Measurements from ENCODE around the gene DNTT.

Gene DNTT

DNA sequence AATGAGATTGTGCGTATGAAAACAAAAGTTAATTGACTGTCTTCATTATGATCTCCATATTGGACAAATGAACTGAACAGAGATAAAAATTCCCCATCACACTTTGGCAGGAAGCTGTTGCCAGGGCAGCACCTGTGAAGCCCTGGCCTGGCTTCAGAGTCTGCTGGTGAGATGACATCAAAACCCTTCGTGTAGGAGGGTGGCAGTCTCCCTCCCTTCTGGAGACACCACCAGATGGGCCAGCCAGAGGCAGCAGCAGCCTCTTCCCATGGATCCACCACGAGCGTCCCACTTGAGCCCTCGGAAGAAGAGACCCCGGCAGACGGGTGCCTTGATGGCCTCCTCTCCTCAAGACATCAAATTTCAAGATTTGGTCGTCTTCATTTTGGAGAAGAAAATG lies at the start of gene DNTT:
Gene DNTT (plus strand): TSS at position 205 of the 400 bp plus-strand sequence. CDS start 64 bp downstream, at position 269.
- no peak for DNase-seq

GRCh38 chr10:96254976-96255375 lies 49.3 kb upstream of the DNTT start:
- no peak for DNase-seq

DNA sequence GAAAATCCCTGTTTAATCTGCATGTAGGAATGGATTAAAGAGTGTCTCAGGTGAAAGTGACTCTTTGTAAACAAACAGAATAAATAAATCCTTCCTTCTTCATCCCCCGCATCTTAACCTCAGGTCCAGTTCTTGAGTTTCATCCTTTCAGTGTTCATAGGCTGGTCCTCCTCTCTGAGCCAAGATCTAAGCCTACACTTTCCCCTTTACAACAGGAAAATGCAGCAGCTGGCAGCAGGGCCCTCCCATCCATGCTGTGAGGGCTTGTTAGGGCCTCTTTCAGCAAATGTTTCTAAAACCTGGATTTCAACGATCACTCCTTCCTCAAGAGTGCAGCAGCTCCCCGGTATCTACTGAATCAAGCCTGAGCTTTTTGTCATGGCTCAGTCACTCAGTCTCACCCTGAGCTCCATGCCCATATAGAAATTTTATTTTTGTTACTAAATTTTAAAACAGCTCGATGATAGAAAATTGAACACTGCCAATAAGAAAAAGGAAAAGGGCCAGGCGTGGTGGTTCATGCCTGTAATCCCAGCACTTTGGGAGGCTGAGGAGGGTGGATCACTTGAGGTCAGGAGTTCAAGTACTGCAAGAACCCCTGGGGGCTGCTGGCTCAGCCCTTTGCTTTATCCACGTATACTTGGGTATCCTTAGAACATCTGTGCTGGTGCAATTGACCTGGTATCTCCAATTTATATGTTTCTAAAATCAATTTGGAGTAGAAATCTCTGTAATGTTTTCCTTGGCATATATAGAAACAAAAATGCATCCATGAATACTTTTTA lies 48.5 kb upstream of the DNTT start:
- DNase-seq = no peak

DNA sequence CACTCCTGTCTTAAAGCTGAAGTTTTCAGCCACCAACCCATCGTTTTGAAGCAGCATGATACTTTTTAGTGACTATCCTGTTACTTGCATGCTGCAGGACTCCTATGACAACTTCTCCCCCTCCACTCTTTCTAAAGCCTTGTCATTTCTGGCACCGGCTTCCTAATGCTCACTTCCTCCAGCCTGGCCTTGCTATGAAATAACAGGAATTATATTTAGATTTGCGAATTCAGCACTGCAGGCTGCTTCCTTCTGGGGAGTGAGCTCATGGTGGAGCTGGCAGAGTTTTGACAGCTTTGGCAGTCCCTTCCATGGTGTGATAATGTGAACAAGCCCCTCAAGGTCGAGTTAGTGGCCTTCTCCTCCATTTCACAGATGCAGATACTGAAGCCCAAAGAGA lies 46.3 kb upstream of the DNTT start:
- DNase-seq = no peak

DNA sequence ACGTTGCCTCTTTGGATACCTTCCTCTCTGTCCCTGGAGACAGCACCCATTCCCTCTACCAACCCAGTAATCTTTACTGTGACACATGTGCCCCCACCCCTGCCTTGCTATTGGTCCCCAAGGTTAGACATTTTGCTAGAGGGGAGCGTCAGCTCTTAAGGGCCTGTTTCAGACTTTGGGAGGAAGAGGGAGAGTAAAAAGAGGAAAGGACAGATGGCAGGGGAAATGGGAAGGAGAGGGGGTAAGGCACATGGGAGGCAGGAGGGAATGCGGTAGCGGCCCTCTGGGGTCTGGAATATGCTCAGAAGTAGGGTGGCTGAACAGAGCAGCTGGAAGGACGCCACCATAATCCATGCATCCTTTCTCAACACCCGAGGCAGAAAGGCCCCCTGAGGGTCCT lies 45.1 kb upstream of the DNTT start:
- DNase-seq = no peak

DNA sequence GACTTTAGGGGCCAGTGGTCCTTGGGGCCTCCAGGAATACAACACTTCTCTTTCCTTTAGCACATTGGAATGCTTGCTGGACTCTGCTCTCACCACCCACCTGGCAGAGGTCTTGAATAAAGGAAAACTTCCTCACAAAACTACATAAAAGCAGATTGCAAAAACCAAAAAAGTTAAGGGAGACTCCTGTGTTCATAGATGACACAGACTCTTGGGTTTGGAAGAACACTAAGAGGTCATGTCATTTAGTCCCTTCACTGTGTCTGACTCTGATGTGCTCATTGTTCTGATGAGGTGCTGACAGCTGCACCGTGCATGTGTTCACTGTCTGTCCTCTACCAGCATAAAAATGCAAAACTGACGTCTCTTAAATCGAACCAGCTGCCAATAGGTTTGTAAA lies 44.2 kb upstream of the DNTT start:
- DNase-seq = no peak

GRCh38 chr10:96261132-96261531 lies 43.1 kb upstream of the DNTT start:
- no peak for DNase-seq

DNA sequence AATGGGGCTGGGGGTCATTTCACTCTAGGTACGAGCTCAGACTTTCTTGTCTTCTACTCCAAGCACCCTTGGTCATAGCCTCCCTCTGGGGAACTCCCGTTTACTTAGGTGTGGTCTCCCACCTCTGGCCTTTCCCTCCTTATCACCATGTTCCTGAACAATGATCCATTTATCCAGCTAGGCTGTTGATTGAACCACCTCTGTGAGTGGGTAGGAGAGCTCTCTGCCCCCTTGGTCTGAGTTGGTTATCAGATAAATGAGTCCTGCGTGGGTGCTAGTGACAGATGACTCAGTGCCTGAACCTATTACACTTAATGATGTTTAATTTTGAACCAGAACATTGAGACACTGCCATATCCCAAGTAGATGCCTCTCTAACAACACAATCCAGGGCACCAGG lies 42.3 kb upstream of the DNTT start:
- no peak for DNase-seq

DNA sequence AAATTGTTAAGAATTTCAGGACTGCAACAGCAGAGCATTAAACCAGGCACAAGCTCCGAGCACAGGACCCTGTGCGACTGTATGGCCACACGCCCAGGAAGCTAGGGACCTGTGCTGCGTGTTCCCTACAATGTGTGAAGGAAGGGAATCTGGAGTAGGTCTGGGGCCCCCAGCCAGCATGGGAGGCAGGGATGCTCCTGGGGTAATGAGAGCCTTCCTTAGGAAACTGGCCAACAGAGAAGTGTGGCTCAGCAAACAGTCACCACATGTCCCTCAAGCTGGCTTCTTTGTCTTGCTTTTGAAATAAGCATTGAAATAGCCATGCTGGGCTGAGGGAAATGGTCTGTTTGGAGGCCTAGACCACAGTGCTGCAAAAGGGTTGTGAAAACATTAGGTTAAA lies 41.1 kb upstream of the DNTT start:
- DNase-seq = no peak

DNA sequence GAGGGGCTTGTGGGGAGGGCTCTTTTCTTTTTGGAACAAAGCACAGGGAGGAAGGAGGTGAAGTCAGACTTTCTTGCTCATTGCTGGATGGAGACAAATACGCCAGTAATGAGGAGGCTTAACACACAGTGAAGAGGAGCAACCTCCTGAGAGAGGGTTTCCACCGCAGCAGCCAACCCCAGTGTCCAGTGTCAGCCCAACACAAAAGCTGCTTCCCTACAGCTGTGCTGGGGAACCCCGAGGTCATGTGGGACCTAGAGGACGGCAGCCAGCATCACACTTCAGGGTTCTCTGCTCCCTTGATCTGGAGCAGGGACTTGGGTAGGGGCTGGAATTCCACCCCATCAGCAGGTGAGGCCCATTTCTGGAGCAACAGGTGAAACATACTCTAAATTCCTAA lies 40.6 kb upstream of the DNTT start:
- DNase-seq = no peak

DNA sequence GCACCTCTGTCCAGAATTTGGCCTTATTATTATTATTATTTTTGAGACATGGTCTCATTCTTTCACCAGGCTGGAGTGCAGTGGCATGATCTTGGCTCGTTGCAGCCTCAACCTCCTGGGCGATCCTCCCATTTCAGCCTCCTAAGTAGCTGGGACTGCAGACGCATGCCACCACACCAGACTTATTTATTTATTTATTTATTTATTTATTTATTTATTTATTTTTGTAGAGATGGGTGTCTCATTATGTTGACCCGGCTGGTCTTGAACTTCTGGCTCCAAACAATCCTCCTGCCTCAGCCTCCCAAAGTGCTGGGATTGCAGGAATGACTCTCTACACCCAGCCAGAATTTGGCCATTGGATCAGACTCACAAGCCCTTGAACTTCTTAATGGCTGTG lies 39.3 kb upstream of the DNTT start:
- no peak for DNase-seq

- no peak for DNase-seq
Measured at GRCh38 chr10:96266118-96266770, 38.0 kb upstream of the DNTT start.

GRCh38 chr10:96267234-96267705 lies 37.0 kb upstream of the DNTT start:
- no peak for DNase-seq

- no peak for DNase-seq
Measured at GRCh38 chr10:96268341-96268909, 35.8 kb upstream of the DNTT start.

GRCh38 chr10:96269438-96270300 lies 34.6 kb upstream of the DNTT start:
- no peak for DNase-seq

- no peak for DNase-seq
Measured at GRCh38 chr10:96270571-96270970, 33.7 kb upstream of the DNTT start.

DNA sequence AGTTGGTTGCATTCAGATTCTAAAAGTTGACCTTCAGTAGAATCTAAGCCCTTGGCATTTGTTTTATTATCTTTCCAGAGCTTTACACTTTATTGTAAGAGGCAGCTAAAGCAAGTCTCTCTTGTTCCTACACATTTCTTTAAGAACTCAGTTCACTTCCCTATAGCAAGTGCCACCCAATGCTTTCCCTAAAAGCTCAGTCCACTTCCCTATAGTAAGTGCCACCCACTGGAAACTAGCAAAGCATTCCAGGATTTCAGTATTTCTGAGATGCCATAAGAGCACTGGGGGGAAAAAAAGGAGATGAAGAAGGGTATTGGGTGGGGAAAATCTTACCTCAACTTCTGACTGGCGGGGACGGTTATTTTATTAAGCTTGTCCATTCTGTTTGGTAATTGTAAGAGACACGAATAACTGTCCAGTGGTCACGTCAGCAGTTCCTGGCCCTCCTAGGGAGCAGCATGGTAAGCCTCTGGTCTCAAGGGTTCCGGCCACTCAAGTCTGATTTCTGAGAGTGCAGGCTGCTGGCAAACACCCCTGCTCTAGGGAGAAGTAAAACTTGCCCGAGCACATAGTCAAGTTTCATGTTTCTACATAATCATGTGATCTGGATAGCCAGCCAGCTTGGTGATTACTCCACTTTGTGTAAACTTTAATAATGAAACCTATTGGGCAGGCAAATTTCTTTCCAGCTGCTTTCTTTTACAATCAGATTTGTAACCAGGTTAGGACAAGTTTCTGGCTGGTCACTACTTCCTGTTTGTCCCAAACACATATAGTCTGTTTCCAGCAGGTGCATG lies 33.0 kb upstream of the DNTT start, which contains the start of gene BLNK:
Gene BLNK (minus strand): TSS at position 554 of the 800 bp plus-strand sequence. CDS start 171 bp downstream, at position 383.
- DNase-seq = no peak

DNA sequence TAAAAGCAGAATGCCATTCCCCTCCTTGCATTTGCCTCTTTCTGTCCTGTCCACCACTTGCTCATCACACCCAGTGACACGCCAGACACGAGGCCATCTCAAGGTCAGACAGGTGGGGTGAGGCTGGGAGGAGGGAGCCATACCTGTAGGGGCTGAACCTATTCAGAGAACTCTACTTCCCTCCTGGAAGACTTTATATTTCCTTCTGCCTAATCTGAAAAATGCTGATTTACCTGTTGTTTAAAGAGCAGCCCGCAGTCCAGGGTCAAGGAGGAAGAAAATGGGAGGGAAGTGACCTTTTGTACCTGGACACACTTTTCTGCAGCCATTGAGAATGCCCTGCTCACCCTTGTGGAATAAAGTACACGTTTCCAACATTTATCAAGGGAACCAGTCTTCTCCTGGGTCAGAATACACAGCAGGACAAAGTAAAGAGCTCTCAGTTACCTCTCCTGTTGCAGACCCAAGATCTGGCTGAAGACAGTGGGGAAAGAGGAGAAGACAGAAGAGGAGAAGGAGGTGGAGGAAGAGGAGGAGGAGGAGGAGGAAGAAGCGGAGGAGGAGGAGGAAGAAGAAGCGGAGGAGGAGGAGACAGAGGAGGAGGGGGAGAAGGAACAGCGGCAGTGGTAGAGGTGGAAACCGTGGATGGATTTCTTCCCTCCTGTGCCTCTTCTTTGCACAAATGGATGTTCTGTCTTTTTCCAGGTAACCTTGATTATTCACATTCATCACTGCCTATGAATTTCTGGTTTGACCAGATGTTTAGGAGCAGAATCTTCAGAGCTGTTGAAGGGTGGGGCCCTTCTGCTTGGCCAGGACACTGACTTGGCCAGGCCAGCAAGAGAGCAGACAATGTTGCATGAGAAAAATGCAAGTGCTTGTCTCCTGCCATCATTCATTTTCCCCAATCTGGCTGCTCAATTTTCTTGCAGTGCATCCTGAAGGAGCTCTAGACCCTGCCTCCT lies 31.6 kb upstream of the DNTT start:
- no peak for DNase-seq

- no peak for DNase-seq
Measured at GRCh38 chr10:96275685-96276418, 28.4 kb upstream of the DNTT start.

- no peak for DNase-seq
Measured at GRCh38 chr10:96276426-96276825, 27.8 kb upstream of the DNTT start.

All from stimulated activated CD4-positive, alpha-beta T cell treated with anti-CD3 and anti-CD28 coated beads, Interleukin-12 subunit alpha, Interleukin-12 subunit beta, amount 100 ng/mL, for 4 hours (primary cell).